ENCODE results near the gene MAP4K4. TPM values are rescaled to one million over a fixed set of nuclear protein-coding genes. Genes with fewer than 3 reads are reported as not detected.

Gene MAP4K4
- total and polyA plus RNA-seq, 2 of the 13 experiments (the other 11 are each of a cell fraction or from before 2014, with no cell fraction given): 105 to 264 TPM

DNA sequence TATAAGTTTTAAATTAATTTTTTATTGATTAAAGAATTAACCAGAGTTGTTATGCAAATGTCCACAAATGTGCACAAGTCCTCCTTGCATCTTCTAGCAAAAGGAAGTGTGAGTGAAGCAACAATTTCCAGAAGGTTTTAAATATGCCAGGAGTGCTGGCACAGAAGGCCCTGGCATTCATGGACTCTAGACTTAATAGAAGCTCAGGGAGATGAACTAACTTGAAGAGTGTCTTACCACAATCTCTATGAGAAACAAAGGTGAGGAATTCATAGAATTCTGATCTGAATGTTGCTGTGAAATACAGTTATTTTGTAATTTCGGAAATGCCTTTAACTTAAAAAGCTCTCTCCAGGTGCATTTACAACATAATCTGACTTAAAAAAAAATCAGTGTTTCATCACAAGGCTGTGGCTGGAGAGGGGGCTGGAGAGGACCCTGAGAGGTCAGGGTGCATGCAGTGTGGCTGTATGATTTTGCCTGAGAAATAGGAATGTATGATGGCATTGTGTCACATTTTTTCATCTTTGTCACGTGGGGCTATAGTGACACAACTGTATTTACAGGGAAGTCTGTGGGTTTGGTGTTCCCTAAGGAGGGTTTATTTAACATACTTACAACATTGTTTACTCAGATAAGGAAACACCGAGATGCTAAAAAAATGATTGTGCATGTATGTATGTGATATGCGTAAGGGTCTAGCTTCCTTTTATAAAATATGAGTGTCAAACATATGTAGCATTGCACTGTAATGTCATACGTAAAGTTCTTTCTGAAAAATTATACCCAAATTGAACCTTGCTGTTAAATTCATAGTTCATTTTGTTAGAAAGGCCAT, 66.2 kb downstream of the MAP4K4 start (continued):
- no peak for TF ChIP-seq CREB3 (CRISPR knock-in tag; IDR thresholded peaks at IDR 0.05)
- TF ChIP-seq, protein P1, sequence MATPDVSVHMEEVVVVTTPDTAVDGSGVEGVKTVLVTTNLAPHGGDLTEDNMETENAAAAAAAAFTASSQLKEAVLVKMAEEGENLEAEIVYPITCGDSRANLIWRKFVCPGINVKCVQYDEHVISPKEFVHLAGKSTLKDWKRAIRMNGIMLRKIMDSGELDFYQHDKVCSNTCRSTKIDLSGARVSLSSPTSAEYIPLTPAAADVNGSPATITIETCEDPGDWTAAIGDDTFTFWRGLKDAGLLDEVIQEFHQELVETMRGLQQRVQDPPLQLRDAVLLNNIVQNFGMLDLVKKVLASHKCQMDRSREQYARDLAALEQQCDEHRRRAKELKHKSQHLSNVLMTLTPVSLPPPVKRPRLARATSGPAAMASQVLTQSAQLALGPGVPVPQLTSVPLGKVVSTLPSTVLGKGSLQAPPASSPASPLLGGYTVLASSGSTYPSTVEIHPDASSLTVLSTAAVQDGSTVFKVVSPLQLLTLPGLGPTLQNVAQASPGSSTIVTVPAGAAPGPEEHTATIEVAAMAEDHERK (CRISPR knock-in tag; IDR thresholded peaks at IDR 0.05; ENCODE audit: low read depth): no peak
- no peak for TF ChIP-seq THAP7 (CRISPR knock-in tag; IDR thresholded peaks at IDR 0.05)
- no peak for TF ChIP-seq PCBP2 (optimal IDR thresholded peaks at IDR 0.05; ENCODE audit: low read depth, low read length, poor library complexity, severe bottlenecking)
- TF ChIP-seq, protein P2, sequence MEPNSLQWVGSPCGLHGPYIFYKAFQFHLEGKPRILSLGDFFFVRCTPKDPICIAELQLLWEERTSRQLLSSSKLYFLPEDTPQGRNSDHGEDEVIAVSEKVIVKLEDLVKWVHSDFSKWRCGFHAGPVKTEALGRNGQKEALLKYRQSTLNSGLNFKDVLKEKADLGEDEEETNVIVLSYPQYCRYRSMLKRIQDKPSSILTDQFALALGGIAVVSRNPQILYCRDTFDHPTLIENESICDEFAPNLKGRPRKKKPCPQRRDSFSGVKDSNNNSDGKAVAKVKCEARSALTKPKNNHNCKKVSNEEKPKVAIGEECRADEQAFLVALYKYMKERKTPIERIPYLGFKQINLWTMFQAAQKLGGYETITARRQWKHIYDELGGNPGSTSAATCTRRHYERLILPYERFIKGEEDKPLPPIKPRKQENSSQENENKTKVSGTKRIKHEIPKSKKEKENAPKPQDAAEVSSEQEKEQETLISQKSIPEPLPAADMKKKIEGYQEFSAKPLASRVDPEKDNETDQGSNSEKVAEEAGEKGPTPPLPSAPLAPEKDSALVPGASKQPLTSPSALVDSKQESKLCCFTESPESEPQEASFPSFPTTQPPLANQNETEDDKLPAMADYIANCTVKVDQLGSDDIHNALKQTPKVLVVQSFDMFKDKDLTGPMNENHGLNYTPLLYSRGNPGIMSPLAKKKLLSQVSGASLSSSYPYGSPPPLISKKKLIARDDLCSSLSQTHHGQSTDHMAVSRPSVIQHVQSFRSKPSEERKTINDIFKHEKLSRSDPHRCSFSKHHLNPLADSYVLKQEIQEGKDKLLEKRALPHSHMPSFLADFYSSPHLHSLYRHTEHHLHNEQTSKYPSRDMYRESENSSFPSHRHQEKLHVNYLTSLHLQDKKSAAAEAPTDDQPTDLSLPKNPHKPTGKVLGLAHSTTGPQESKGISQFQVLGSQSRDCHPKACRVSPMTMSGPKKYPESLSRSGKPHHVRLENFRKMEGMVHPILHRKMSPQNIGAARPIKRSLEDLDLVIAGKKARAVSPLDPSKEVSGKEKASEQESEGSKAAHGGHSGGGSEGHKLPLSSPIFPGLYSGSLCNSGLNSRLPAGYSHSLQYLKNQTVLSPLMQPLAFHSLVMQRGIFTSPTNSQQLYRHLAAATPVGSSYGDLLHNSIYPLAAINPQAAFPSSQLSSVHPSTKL (CRISPR knock-in tag; IDR thresholded peaks at IDR 0.05): peak; percentile 99
- no peak for TF ChIP-seq ZNF549 (CRISPR knock-in tag; IDR thresholded peaks at IDR 0.05)
- TF ChIP-seq ZNF597 (CRISPR knock-in tag; IDR thresholded peaks at IDR 0.05): no peak
- no peak for TF ChIP-seq HNRNPH1 (optimal IDR thresholded peaks at IDR 0.05; ENCODE audit: low read depth, low read length)
- TF ChIP-seq TAF15 (IDR thresholded peaks at IDR 0.05; ENCODE audit: low read depth, low read length, poor library complexity, severe bottlenecking): no peak
- no peak for TF ChIP-seq U2AF2 (IDR thresholded peaks at IDR 0.05; ENCODE audit: low read depth, low read length)
- no peak for TF ChIP-seq MYNN (CRISPR knock-in tag; IDR thresholded peaks at IDR 0.05; ENCODE audit: low read depth)
- TF ChIP-seq TBL1XR1 (IDR thresholded peaks at IDR 0.05; ENCODE audit: borderline replicate concordance, low read length, partially characterized antibody): peak; percentile 87
- TF ChIP-seq ZNF142 (CRISPR knock-in tag; IDR thresholded peaks at IDR 0.05): no peak
